Fibroblast of lung (primary cell): Measurements from ENCODE around the gene HSPG2.
"Not testable (repeated sequence)": the region's sequence is repeated elsewhere in the genome, so short reads cannot be mapped to it uniquely, and the experiment has no call there.

Experiments
- EZH2 ChIP-seq: IDR thresholded peaks from 2 replicates; pipeline ENCODE4 v1.5.1; 2012; ENCODE audit warnings: low read length, control low read depth, mild to moderate bottlenecking; ENCODE audit errors: missing control alignments
- TF ChIP-seq, protein P1 (sequence below), 2 donors: IDR thresholded peaks in 1 of 2; conservative IDR thresholded peaks in 1 of 2; 1 replicate in 1 of 2; 2 replicates in 1 of 2; pipeline ENCODE4 v1.5.1; 2011 to 2012; ENCODE audit warnings: low read length in 2 of 2, control low read depth in 1 of 2, inconsistent platforms in 1 of 2, low read depth in 1 of 2, mild to moderate bottlenecking in 1 of 2

DNA sequence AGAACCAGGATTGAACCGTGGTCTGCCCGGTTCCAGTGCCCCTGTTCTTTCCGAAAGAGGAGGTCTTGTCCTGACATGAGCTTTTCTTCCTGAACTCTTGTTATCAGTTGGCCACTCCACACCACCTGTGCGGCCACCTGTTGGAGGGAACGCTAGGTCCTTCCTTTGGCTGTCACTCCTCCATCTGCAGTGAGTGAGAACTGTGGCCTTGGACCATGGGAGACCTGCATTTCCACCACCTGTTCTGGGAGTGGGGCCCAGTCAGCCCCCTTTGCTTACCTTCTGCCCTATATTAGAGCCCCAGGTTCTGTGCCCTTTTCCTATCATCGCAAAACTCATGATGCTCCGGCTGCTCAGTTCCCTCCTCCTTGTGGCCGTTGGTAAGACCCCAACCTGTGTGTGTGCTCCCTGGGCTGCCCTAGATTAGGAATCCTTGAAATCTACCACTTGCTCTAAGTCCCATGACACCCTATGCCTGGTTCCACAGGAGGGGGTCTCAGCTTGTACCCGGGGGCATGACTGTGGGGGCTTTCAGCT lies 39.7 kb upstream of the HSPG2 start, which contains the start of gene CELA3B:
- not testable (repeated sequence) for TF ChIP-seq EZH2
- TF ChIP-seq, protein P1, sequence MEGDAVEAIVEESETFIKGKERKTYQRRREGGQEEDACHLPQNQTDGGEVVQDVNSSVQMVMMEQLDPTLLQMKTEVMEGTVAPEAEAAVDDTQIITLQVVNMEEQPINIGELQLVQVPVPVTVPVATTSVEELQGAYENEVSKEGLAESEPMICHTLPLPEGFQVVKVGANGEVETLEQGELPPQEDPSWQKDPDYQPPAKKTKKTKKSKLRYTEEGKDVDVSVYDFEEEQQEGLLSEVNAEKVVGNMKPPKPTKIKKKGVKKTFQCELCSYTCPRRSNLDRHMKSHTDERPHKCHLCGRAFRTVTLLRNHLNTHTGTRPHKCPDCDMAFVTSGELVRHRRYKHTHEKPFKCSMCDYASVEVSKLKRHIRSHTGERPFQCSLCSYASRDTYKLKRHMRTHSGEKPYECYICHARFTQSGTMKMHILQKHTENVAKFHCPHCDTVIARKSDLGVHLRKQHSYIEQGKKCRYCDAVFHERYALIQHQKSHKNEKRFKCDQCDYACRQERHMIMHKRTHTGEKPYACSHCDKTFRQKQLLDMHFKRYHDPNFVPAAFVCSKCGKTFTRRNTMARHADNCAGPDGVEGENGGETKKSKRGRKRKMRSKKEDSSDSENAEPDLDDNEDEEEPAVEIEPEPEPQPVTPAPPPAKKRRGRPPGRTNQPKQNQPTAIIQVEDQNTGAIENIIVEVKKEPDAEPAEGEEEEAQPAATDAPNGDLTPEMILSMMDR (conservative IDR thresholded peaks at IDR 0.05 in 1 of 2, IDR thresholded peaks at IDR 0.05 in 1 of 2; ENCODE audit: low read depth in 1 of 2, low read length in 2 of 2) = not testable (repeated sequence)
